Mesenchymal stem cell (in vitro differentiated cells and primary cell): ENCODE measurements around the gene MTHFD1L.

Experiments
- DNase-seq: peaks from one replicate; pipeline ENCODE4 v3.0.0-alpha.2; 2013
- H2AFZ ChIP-seq: one replicate; pipeline ENCODE4 v1.6.1; 2013; ENCODE audit warnings: low read depth, mild to moderate bottlenecking, control low read depth, inconsistent platforms, low read length, moderate library complexity
- H2AK5ac ChIP-seq: 2 replicates; pipeline ENCODE4 v1.6.1; 2013; ENCODE audit warnings: low read length, moderate library complexity, mild to moderate bottlenecking, inconsistent platforms; ENCODE audit not compliant: severe bottlenecking
- H2BK120ac ChIP-seq: one replicate; pipeline ENCODE4 v1.6.1; 2013; ENCODE audit warnings: low read depth, mild to moderate bottlenecking, inconsistent platforms, low read length, moderate library complexity
- H2BK12ac ChIP-seq, 2 experiments: one replicate each; pipeline ENCODE4 v1.6.1; 2013; ENCODE audit warnings: inconsistent platforms in 2 of 2, low read length in 2 of 2, mild to moderate bottlenecking in 2 of 2, moderate library complexity in 2 of 2, control low read depth in 1 of 2
- H2BK15ac ChIP-seq: one replicate; pipeline ENCODE4 v1.6.1; 2013; ENCODE audit warnings: mild to moderate bottlenecking, low read depth, inconsistent platforms; ENCODE audit not compliant: poor library complexity, severe bottlenecking
- H2BK5ac ChIP-seq: 2 replicates; pipeline ENCODE4 v1.6.1; 2013; ENCODE audit warnings: low read depth, mild to moderate bottlenecking, low read length, control low read depth, inconsistent platforms; ENCODE audit not compliant: poor library complexity, severe bottlenecking
- H3K14ac ChIP-seq, 2 experiments: one replicate each; pipeline ENCODE4 v1.6.1; 2013; ENCODE audit warnings: inconsistent platforms in 2 of 2, low read length in 2 of 2, control low read depth in 1 of 2, mild to moderate bottlenecking in 1 of 2, moderate library complexity in 1 of 2
- H3K18ac ChIP-seq, 2 experiments: one replicate each; pipeline ENCODE4 v1.6.1; 2013; ENCODE audit warnings: inconsistent platforms in 2 of 2, low read length in 2 of 2, control low read depth in 1 of 2, low read depth in 1 of 2, mild to moderate bottlenecking in 1 of 2
- H3K23ac ChIP-seq, 2 experiments: one replicate each; pipeline ENCODE4 v1.6.1; 2013; ENCODE audit warnings: inconsistent platforms in 2 of 2, low read length in 2 of 2, mild to moderate bottlenecking in 2 of 2, moderate library complexity in 2 of 2, control low read depth in 1 of 2
- H3K27ac ChIP-seq: 2 replicates; pipeline ENCODE4 v1.5.1; 2013; ENCODE audit warnings: mild to moderate bottlenecking, moderate library complexity, low read length, control low read depth, inconsistent platforms; ENCODE audit not compliant: poor library complexity, severe bottlenecking
- H3K27me3 ChIP-seq, 2 experiments: 2 replicates each; pipeline versions ENCODE4 v1.6.1 to v1.7.0; 2013; ENCODE audit warnings: low read length in 2 of 2, mild to moderate bottlenecking in 2 of 2, moderate library complexity in 2 of 2, control low read depth in 1 of 2, inconsistent platforms in 1 of 2; ENCODE audit not compliant: control insufficient read depth in 1 of 2, insufficient read depth in 1 of 2
- H3K36me3 ChIP-seq, 2 experiments: 2 replicates each; pipeline versions ENCODE4 v1.6.1 to v1.7.0; 2013; ENCODE audit warnings: low read length in 2 of 2, control low read depth in 1 of 2, inconsistent platforms in 1 of 2, low read depth in 1 of 2, mild to moderate bottlenecking in 1 of 2; ENCODE audit not compliant: insufficient read depth in 2 of 2, control insufficient read depth in 1 of 2
- H3K4ac ChIP-seq, 2 experiments: one replicate each; pipeline ENCODE4 v1.6.1; 2013; ENCODE audit warnings: inconsistent platforms in 2 of 2, low read length in 2 of 2, mild to moderate bottlenecking in 2 of 2, moderate library complexity in 2 of 2, control low read depth in 1 of 2, low read depth in 1 of 2
- H3K4me1 ChIP-seq: 2 replicates; pipeline ENCODE4 v1.6.1; 2013; ENCODE audit warnings: low read depth, low read length, control low read depth; ENCODE audit not compliant: control insufficient read depth, insufficient read depth
- H3K4me2 ChIP-seq: 2 replicates; pipeline ENCODE4 v1.6.1; 2013; ENCODE audit warnings: low read length, mild to moderate bottlenecking, inconsistent platforms; ENCODE audit not compliant: poor library complexity, severe bottlenecking
- H3K4me3 ChIP-seq, 2 experiments: 2 replicates each; pipeline versions ENCODE4 v1.5.1 to v1.7.0; 2013; ENCODE audit warnings: low read length in 2 of 2, mild to moderate bottlenecking in 2 of 2, control low read depth in 1 of 2, low read depth in 1 of 2; ENCODE audit not compliant: insufficient read depth in 1 of 2
- H3K79me1 ChIP-seq: replicated peaks from 2 replicates; pipeline ENCODE4 v1.6.1; 2013; ENCODE audit warnings: mild to moderate bottlenecking, control low read depth, low read length, inconsistent platforms; ENCODE audit not compliant: poor library complexity, severe bottlenecking
- H3K9ac ChIP-seq: 2 replicates; pipeline ENCODE4 v1.7.0; 2013; ENCODE audit warnings: mild to moderate bottlenecking, low read length, moderate library complexity
- H3K9me3 ChIP-seq: 2 replicates; pipeline ENCODE4 v1.7.0; 2013; ENCODE audit warnings: mild to moderate bottlenecking, low read length; ENCODE audit not compliant: control insufficient read depth
- H4K8ac ChIP-seq: one replicate; pipeline ENCODE4 v1.6.1; 2013; ENCODE audit warnings: inconsistent platforms, mild to moderate bottlenecking, low read length, moderate library complexity
- H4K91ac ChIP-seq: one replicate; pipeline ENCODE4 v1.6.1; 2013; ENCODE audit warnings: mild to moderate bottlenecking, low read length, inconsistent platforms
- WGBS: methylation state at CpG from one replicate; pipeline ENCODE4 v1.1.7; 2013; ENCODE audit warnings: mixed read lengths; 5-methylcytosine and 5-hydroxymethylcytosine counted together

MTHFD1L gene

DNA sequence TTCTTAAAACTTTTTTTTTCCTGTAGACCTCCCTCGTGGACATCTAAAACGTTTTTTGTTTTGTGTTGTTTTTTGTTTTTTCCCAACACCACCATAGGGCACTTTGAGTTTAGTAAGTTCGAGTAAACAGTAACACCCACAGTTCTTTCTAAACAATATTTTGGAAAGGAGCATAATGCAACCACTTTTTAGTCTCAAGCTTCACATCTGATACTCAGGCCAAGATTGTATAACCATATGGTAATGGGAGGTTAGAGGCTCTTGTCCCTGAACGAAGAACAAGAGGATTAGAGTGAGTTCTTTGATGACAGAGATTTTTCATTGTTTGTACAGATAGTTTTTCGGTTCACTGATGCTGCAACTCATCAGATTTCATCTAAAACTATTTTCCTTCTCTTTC is 144.6 kb downstream of the MTHFD1L start:
- no peak overlapping the region for H3K4me2 ChIP-seq
- no peak overlapping the region for H2BK5ac ChIP-seq
- peaks cover 7% of the 10 kb centered on the region for H3K79me1 ChIP-seq
- 100% methylated on average over 1 of the region's 5 CpGs for WGBS
- no peak overlapping the region for H4K91ac ChIP-seq
- H2AFZ ChIP-seq, result no peak overlapping the region
- H4K8ac ChIP-seq, result no peak overlapping the region
- H3K18ac ChIP-seq, result no peak overlapping the region
- H2BK15ac ChIP-seq, result no peak overlapping the region
- no peak overlapping the region for H3K4ac ChIP-seq
- H3K4me3 ChIP-seq, result no peak overlapping the region
- H2BK12ac ChIP-seq, result no peak overlapping the region
- no peaks in the 10 kb centered on the region for H3K27me3 ChIP-seq
- H2BK120ac ChIP-seq, result no peak overlapping the region
- H3K9me3 ChIP-seq, result no peaks in the 10 kb centered on the region
- H3K9ac ChIP-seq, result no peak overlapping the region
- no peak for DNase-seq
- no peak overlapping the region for H3K27ac ChIP-seq
- no peak overlapping the region for H2AK5ac ChIP-seq
- no peak overlapping the region for H3K14ac ChIP-seq
- peaks cover 16% of the 10 kb centered on the region for H3K4me1 ChIP-seq
- H3K23ac ChIP-seq, result no peak overlapping the region
- peaks cover 5 to 9% of the 10 kb centered on the region in 2 experiments for H3K36me3 ChIP-seq

DNA sequence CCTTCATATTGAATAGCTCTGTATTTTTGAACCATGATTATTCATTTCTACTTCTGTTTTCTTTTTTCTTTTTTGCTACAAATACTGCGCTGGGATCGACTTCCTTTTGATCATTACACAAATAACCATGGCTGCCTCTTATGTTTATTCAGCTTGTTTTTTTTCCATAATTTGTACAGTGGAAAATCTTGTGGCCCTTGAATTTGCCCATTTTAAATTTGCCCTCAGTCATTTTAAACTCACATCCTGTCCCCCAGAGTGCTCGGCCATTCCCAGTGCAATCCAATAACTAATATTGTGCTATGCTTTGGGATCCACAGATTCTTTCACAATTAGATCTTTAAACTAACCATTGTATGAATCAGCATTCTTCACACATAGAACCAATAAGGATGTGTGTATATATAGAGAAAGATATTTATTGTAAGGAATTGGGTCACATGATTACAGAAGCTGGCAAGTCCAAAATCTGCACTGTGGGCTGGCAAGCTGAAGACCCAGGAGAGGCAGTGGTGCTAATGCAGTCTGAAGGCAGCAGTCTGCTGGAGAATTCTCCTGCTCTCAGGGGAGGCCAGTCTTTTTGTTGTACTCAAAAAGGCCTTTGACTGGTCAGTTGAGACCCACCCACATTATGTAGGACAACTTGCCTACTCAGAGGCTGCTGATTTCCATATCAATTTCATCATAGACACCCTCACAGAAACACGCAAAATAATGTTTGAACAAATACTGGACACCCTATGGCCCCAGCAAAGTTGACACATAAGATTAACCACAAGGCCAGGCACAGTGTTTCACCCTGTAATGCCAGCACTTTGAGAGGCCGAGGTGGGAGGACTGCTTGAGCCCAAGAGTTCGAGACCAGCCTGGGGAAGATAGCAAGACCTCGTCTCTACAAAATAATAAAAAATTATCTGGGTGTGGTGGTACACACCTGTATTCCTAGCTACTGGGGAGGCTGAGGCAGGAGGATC is 147.1 kb downstream of the MTHFD1L start:
- H3K27ac ChIP-seq, result peak overlapping the region; percentile 46
- no peak overlapping the region for H2BK15ac ChIP-seq
- H3K9me3 ChIP-seq, result no peaks in the 10 kb centered on the region
- peaks cover 19 to 22% of the 10 kb centered on the region in 2 experiments for H3K36me3 ChIP-seq
- H3K4me1 ChIP-seq, result peaks cover 11% of the 10 kb centered on the region
- H3K4ac ChIP-seq, result no peak overlapping the region
- no peak overlapping the region for H3K14ac ChIP-seq
- peak overlapping the region; percentile 13 for H3K9ac ChIP-seq
- no peak overlapping the region for H2BK5ac ChIP-seq
- peak; percentile 42 for DNase-seq
- H3K27me3 ChIP-seq, result no peaks in the 10 kb centered on the region
- H2AK5ac ChIP-seq, result peak overlapping the region; percentile 95
- H4K91ac ChIP-seq, result peak overlapping the region; percentile 47
- no peak overlapping the region for H3K4me2 ChIP-seq
- H4K8ac ChIP-seq, result peak overlapping the region; percentile 60
- H2BK12ac ChIP-seq, result peak overlapping the region; percentile 57 to 63
- 90% methylated on average over 7 of the region's 7 CpGs for WGBS
- no peak overlapping the region for H2AFZ ChIP-seq
- H3K79me1 ChIP-seq, result peaks cover 9% of the 10 kb centered on the region
- no peak overlapping the region for H3K4me3 ChIP-seq
- H3K23ac ChIP-seq, result peak overlapping the region in 1 of 2 experiments; percentile 24
- no peak overlapping the region for H2BK120ac ChIP-seq
- H3K18ac ChIP-seq, result peak overlapping the region in 1 of 2 experiments; percentile 5

DNA sequence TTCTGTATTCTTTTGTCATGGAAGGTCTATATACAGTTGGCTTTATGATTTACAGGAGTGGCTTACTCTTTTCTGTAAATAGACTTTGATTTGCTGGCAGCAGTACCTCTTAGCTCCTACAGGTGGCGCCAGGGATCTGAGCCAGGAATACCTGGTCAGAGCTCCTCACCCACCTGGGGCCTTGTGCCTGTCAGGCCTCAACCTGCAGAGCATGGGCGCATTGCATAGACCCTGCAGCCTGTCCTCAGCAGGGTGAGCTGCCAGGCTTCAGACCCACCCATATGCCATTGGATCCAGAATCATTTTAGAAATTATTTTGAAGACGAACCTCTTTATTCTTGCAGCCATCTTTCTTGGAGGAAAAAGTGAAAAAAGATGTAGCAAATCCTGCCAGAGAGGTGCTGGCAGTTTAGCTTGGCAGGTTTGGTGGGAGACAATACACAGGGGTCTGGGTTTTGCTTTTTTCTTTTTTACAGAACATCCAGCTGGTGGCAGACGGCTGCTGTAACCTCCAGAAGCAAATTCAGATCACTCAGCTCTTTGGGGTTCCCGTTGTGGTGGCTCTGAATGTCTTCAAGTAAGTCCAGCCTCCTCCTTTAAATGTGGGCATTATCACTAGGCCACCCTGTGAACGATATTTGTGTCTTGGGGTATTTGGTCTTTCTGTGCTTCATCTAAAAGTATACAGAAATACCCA is 149.1 kb downstream of the MTHFD1L start:
- Histone ChIP-seq H3K18ac (peak overlapping the region in 1 of 2 experiments; percentile 6), H3K27ac (no peak overlapping the region), H3K23ac (no peak overlapping the region), H2BK12ac (peak overlapping the region in 1 of 2 experiments; percentile 98), H2BK15ac (no peak overlapping the region), H3K14ac (no peak overlapping the region), H3K27me3 (no peaks in the 10 kb centered on the region), H3K4me3 (no peak overlapping the region), H3K79me1 (peaks cover 6% of the 10 kb centered on the region), H4K8ac (no peak overlapping the region), H3K4me2 (no peak overlapping the region), H2BK5ac (no peak overlapping the region), H2AK5ac (peak overlapping the region; percentile 61), H3K36me3 (peaks cover 19 to 37% of the 10 kb centered on the region in 2 experiments), H2BK120ac (no peak overlapping the region), H2AFZ (no peak overlapping the region), H3K4me1 (peaks cover 16% of the 10 kb centered on the region), H3K9me3 (no peaks in the 10 kb centered on the region), H3K4ac (no peak overlapping the region), H3K9ac (peak overlapping the region; percentile 61), H4K91ac (no peak overlapping the region)
- DNase-seq, result peak; percentile 66
- WGBS, result 60% methylated on average over 5 of the region's 6 CpGs
